A673 (cell line): ENCODE data around the gene KCNMA1. TPM values are rescaled to one million over a fixed set of nuclear protein-coding genes. Genes with fewer than 3 reads are reported as not detected.

ENCODE experiments used
- BruUV-seq: library from RNA; stranded (reverse); fragments of 400-500 nt; replicated peaks from 2 replicates; lab custom pipeline; 2021; lab: Mats Ljungman, UMichigan
- CTCF ChIA-PET: fragments of 300-600 bp; sonication (Branson Sonifier 250); formaldehyde crosslinking; loops from one replicate; lab custom pipeline; 2022; ENCODE audit warnings: antibody characterized with exemption; lab: Charles Lee
- POLR2A ChIA-PET: fragments of 300-600 bp; sonication (Branson Sonifier 250); formaldehyde crosslinking; loops from one replicate; lab custom pipeline; 2022; ENCODE audit warnings: antibody characterized with exemption; ENCODE audit not compliant: low non-redundant PET; lab: Charles Lee
- DNase-seq: peaks from one replicate; pipeline ENCODE4 v3.0.0-alpha.2; 2015; ENCODE audit warnings: low spot score
- H3K27ac ChIP-seq: fragments of 200-600 bp; sonication (generic); 2 replicates; pipeline ENCODE4 v1.5.1; 2016; ENCODE audit warnings: mixed run types, low read depth, mild to moderate bottlenecking, mixed read lengths, antibody characterized with exemption, low read length; ENCODE audit not compliant: poor library complexity, severe bottlenecking
- H3K27me3 ChIP-seq: fragments of 200-600 bp; sonication (generic); replicated peaks from 2 replicates; pipeline ENCODE4 v1.6.1; 2017; ENCODE audit warnings: mixed run types, low read depth, mild to moderate bottlenecking, mixed read lengths, antibody characterized with exemption, low read length; ENCODE audit not compliant: insufficient read depth, poor library complexity
- H3K36me3 ChIP-seq: fragments of 200-600 bp; sonication (generic); 2 replicates; pipeline ENCODE4 v1.6.1; 2016; ENCODE audit warnings: mixed run types, mild to moderate bottlenecking, mixed read lengths, antibody characterized with exemption, low read length; ENCODE audit not compliant: insufficient read depth, poor library complexity, severe bottlenecking
- H3K4me1 ChIP-seq: fragments of 200-600 bp; sonication (generic); 2 replicates; pipeline ENCODE4 v1.6.1; 2017; ENCODE audit warnings: mixed run types, mild to moderate bottlenecking, mixed read lengths, antibody characterized with exemption, low read length; ENCODE audit not compliant: insufficient read depth, poor library complexity, severe bottlenecking
- H3K4me3 ChIP-seq: fragments of 200-600 bp; sonication (generic); 2 replicates; pipeline ENCODE4 v1.5.1; 2016; ENCODE audit warnings: low read depth, mixed run types, mild to moderate bottlenecking, mixed read lengths, low read length; ENCODE audit not compliant: poor library complexity, severe bottlenecking
- H3K9me3 ChIP-seq: fragments of 200-600 bp; sonication (generic); 2 replicates; pipeline ENCODE4 v1.6.1; 2016; ENCODE audit warnings: mixed run types, low read depth, mild to moderate bottlenecking, mixed read lengths, antibody characterized with exemption, low read length; ENCODE audit not compliant: poor library complexity, severe bottlenecking
- EZH2 ChIP-seq: fragments of 200-600 bp; sonication (generic); IDR thresholded peaks from 2 replicates; pipeline ENCODE4 v1.6.1; 2017; ENCODE audit warnings: borderline replicate concordance, low read depth, mild to moderate bottlenecking, mixed read lengths, antibody characterized with exemption, low read length; ENCODE audit not compliant: poor library complexity, severe bottlenecking
- intact Hi-C: fragments of 100-400 bp; cut with micrococcal nuclease; formaldehyde crosslinking; loops from one replicate; pipeline ENCODE4 v1.10.0; 2022; ENCODE audit not compliant: unreplicated experiment
- total RNA-seq: library from RNA; stranded (reverse); gene quantifications from 2 replicates; pipeline ENCODE4 v1.2.3, GENCODE V29; 2021
- TF ChIP-seq, protein P1 (sequence below): fragments of 300-800, 200-600 bp; sonication (generic); conservative IDR thresholded peaks from 2 replicates; pipeline ENCODE4 v1.5.1; 2017; ENCODE audit warnings: low read depth, mild to moderate bottlenecking, antibody characterized with exemption, low read length, moderate library complexity, mixed read lengths

KCNMA1 gene
- total RNA-seq, 1 experiment from 2014 or later, result 0.84 TPM

DNA sequence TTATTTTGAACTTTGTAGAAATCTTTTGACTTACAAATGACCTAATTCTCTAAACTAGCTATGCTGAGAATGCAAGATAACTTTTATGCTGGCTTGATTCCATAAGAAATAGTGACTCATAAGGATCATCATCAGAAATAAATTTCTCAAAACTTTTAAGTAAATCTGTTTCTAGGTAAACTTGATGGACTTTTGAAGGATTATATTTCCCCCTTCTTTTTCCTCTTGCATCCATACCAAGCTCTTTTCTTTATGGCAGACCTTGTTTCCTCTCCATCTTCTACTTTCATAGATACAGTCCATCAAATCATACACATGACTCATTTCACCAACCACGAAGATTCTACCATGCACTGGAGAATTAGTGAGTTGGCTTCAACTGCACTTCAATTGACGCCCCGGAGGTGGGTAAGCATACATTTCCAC is 336.3 kb downstream of the KCNMA1 start:
- TF ChIP-seq, protein P1, sequence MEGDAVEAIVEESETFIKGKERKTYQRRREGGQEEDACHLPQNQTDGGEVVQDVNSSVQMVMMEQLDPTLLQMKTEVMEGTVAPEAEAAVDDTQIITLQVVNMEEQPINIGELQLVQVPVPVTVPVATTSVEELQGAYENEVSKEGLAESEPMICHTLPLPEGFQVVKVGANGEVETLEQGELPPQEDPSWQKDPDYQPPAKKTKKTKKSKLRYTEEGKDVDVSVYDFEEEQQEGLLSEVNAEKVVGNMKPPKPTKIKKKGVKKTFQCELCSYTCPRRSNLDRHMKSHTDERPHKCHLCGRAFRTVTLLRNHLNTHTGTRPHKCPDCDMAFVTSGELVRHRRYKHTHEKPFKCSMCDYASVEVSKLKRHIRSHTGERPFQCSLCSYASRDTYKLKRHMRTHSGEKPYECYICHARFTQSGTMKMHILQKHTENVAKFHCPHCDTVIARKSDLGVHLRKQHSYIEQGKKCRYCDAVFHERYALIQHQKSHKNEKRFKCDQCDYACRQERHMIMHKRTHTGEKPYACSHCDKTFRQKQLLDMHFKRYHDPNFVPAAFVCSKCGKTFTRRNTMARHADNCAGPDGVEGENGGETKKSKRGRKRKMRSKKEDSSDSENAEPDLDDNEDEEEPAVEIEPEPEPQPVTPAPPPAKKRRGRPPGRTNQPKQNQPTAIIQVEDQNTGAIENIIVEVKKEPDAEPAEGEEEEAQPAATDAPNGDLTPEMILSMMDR, result no peak
- no peak for TF ChIP-seq EZH2
- H3K36me3 ChIP-seq, result no peaks in the 10 kb centered on the region
- DNase-seq, result no peak
- BruUV-seq, result no TSS peak
- no peak overlapping the region for H3K4me3 ChIP-seq
- CTCF ChIA-PET, result interaction anchor here (0.7 kb wide), 1 partner anchor 94 kb away, joined by 3 read pairs; no protein-coding TSS in a partner anchor
- intact Hi-C loops, result no loop called here
- H3K9me3 ChIP-seq, result no peaks in the 10 kb centered on the region
- peaks cover 3% of the 10 kb centered on the region for H3K27me3 ChIP-seq
- POLR2A ChIA-PET, result no interaction called here
- H3K4me1 ChIP-seq, result no peaks in the 10 kb centered on the region
- no peak overlapping the region for H3K27ac ChIP-seq

DNA sequence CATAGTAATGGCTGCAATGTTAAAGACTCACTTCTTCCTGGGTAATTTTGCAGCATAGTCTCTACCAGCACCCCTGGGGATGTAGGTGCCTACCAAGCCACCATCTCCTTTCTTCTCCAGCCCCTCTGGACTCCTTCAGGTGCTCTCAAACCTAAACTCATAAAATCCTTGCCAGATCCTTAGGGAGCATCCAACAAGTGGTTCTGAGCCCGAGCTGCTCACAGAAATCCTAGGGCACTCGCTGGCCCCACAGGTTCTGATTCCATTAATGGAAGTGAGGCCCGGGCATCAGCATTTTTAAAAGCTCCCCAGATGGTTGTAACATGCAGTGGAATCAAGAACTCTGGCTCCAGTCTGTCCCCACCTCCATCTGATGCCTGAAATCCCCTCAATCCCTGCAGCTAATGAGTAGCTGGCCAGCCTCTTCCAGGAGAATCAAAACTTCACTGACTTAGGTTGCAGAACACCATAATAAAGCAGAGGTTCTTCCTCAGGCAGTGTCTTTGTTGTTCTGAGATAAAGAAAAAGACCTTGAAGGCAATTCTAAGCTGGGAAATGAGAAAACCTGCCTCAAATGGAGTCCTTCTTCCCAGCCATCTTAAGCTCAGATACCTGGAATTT is 336.8 kb downstream of the KCNMA1 start:
- Histone ChIP-seq H3K4me3 (no peak overlapping the region), H3K36me3 (no peaks in the 10 kb centered on the region), H3K4me1 (no peaks in the 10 kb centered on the region), H3K27me3 (peaks cover 3% of the 10 kb centered on the region), H3K27ac (no peak overlapping the region), H3K9me3 (no peaks in the 10 kb centered on the region)
- POLR2A ChIA-PET, result no interaction called here
- no peak for DNase-seq
- intact Hi-C loops, result no loop called here
- no peak for TF ChIP-seq EZH2
- TF ChIP-seq, protein P1, result no peak
- CTCF ChIA-PET, result interaction anchor here (0.7 kb wide), 1 partner anchor 94 kb away, joined by 3 read pairs; no protein-coding TSS in a partner anchor
- no TSS peak for BruUV-seq

DNA sequence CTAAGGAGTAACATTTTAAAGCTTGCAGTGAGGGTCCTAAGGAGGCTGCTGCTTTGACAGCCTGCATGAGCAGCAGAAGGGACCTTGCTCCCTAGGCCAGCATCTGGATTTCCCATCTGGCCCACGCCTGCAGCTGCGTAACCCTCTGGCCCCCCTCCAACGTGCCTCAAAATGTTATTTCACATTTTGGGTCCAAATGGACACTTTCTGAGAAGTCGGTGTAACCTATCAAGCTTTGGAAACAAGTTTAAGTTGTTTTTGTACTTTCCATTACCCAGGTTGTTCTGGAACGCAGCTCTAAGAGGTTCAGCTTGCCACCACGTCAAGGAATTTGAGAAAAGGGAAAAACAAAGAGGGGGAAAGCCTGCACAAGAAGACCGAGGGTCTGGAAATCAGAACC is 338.3 kb downstream of the KCNMA1 start:
- Histone ChIP-seq H3K27ac (no peak overlapping the region), H3K9me3 (no peaks in the 10 kb centered on the region), H3K4me3 (no peak overlapping the region), H3K36me3 (no peaks in the 10 kb centered on the region), H3K4me1 (no peaks in the 10 kb centered on the region), H3K27me3 (peaks cover 3% of the 10 kb centered on the region)
- ChIA-PET CTCF (no interaction called here), POLR2A (no interaction called here)
- TF ChIP-seq, protein P1, result no peak
- no peak for TF ChIP-seq EZH2
- no peak for DNase-seq
- intact Hi-C loops, result no loop called here
- no TSS peak for BruUV-seq
